Nephron (organoid): ENCODE measurements around the gene ARAP1.
"Not testable (repeated sequence)": the region's sequence is repeated elsewhere in the genome, so short reads cannot be mapped to it uniquely, and the experiment has no call there.

Experiments used
- H3K27ac Mint-ChIP-seq, 3 experiments: 2 replicates each; pipeline ENCODE4 v1.8.0; 2020; ENCODE audit warnings: mixed read lengths in 3 of 3, mild to moderate bottlenecking in 2 of 3, moderate library complexity in 1 of 3
- H3K27me3 Mint-ChIP-seq: 2 replicates; pipeline ENCODE4 v1.8.0; 2021; ENCODE audit warnings: low read depth, mild to moderate bottlenecking, moderate library complexity, mixed read lengths
- H3K36me3 Mint-ChIP-seq: 2 replicates; pipeline ENCODE4 v1.8.0; 2020; ENCODE audit warnings: low read depth, mixed read lengths
- H3K4me1 Mint-ChIP-seq: 2 replicates; pipeline ENCODE4 v1.8.0; 2020; ENCODE audit warnings: mixed read lengths
- H3K4me3 Mint-ChIP-seq, 3 experiments: 2 replicates each; pipeline ENCODE4 v1.8.0; 2020; ENCODE audit warnings: mild to moderate bottlenecking in 3 of 3, mixed read lengths in 3 of 3, moderate library complexity in 2 of 3
- H3K9me3 Mint-ChIP-seq: 2 replicates; pipeline ENCODE4 v1.8.0; 2020; ENCODE audit warnings: mixed read lengths
- TF ChIP-seq, protein P1 (sequence below), 3 experiments: fragments of 200-600 bp; sonication (generic); IDR thresholded peaks; one replicate each; pipeline ENCODE4 v1.5.0; 2021; ENCODE audit warnings: antibody characterized with exemption in 3 of 3; ENCODE audit not compliant: unreplicated experiment in 3 of 3

Gene ARAP1

DNA sequence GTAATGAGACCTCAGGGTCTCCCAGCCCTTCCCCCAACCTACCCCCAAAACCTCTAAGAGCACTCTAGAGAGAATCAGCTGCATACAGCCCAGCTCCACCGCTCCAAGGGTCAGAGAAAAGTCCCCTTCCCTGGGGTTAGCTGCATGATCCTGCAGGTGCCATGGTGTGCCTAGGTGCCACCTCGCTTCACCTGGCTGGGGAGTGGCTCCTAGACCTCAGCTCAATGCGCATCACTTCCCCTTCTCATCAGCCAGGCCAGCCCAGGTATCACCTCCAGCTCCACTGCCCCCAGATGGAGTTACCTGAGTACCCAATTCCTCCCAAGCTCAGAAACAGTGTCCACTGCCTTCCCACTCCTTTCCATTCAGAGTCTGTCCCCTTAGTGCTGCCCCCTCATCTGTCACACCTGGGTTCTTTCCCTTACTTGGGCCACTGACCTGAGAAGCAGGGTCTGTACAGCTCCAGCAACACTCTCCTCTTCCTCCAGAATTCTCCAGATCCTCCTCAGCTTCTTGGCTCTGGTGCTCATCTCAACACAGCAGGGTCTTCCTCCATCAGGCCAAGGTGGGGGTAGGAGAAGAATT lies 40.3 kb upstream of the ARAP1 start:
- peaks cover 32% of the 10 kb centered on the region for H3K4me1 Mint-ChIP-seq
- H3K36me3 Mint-ChIP-seq = no peaks in the 10 kb centered on the region
- peak overlapping the region in 2 of 3 experiments; percentile 4 to 27 for H3K4me3 Mint-ChIP-seq
- no peaks in the 10 kb centered on the region for H3K9me3 Mint-ChIP-seq
- H3K27me3 Mint-ChIP-seq = peaks cover 3% of the 10 kb centered on the region
- TF ChIP-seq, protein P1, sequence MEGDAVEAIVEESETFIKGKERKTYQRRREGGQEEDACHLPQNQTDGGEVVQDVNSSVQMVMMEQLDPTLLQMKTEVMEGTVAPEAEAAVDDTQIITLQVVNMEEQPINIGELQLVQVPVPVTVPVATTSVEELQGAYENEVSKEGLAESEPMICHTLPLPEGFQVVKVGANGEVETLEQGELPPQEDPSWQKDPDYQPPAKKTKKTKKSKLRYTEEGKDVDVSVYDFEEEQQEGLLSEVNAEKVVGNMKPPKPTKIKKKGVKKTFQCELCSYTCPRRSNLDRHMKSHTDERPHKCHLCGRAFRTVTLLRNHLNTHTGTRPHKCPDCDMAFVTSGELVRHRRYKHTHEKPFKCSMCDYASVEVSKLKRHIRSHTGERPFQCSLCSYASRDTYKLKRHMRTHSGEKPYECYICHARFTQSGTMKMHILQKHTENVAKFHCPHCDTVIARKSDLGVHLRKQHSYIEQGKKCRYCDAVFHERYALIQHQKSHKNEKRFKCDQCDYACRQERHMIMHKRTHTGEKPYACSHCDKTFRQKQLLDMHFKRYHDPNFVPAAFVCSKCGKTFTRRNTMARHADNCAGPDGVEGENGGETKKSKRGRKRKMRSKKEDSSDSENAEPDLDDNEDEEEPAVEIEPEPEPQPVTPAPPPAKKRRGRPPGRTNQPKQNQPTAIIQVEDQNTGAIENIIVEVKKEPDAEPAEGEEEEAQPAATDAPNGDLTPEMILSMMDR (IDR thresholded peaks at IDR 0.05; ENCODE audit: unreplicated experiment in 3 of 3) = no peak
- peak overlapping the region in 2 of 3 experiments; percentile 93 to 98 for H3K27ac Mint-ChIP-seq

DNA sequence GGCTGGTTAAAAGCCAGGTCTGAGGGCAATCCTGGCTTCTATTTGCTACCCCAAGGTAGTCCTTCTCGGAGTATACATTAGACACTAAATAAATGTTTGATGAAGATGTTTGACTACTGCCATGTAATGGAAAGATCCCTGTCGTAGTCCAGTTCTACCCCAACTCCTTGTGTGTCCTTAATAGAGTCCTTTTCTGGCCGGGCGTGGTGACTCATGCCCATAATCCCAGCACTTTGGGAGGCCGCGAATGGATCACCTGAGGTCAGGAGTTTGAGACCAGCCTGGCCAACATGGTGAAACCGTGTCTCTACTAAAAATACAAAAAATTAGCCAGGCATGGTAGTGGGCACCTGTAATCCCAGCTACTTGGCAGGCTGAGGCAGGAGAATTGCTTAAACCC lies 39.0 kb upstream of the ARAP1 start:
- H3K36me3 Mint-ChIP-seq, H3K4me3 Mint-ChIP-seq, H3K27ac Mint-ChIP-seq, H3K27me3 Mint-ChIP-seq, H3K9me3 Mint-ChIP-seq: not testable (repeated sequence)
- H3K4me1 Mint-ChIP-seq = peaks cover 32% of the 10 kb centered on the region

DNA sequence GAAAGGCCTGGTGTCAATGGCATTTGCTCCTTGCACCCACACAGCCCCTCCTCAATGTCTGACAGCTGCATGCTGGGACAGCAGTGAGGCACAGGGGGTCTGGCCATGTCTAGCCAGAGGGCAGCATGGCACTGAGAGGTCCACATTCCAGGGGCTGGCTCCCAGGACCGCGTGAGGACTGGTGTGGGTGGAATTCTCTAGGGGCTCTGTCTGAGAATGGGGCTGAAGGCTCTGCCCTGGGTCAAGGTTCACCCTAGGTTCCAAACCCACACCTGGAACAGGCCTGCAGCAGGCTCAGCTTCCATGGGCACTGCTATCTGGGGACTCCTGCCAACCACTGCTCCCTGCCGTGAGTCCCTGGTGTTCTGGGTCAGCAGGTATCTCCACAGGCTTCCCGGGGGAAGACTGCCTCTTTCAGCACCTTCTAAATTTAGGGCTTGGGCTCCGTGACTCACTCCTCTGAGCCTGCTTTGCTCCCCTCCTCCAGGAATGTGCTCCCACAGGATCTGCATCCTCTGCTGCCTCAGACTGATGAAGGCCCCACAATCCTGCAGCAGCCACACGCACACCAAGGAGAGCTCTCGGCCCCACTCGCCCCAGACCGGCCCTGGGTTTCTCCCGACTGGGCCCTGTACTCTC lies 37.4 kb upstream of the ARAP1 start:
- Mint-ChIP-seq H3K27me3 (peaks cover 3% of the 10 kb centered on the region), H3K4me1 (peaks cover 29% of the 10 kb centered on the region), H3K36me3 (no peaks in the 10 kb centered on the region), H3K27ac (peak overlapping the region in 2 of 3 experiments; percentile 44 to 48), H3K9me3 (no peaks in the 10 kb centered on the region), H3K4me3 (no peak overlapping the region)
- TF ChIP-seq, protein P1 (IDR thresholded peaks at IDR 0.05; ENCODE audit: unreplicated experiment in 3 of 3) = no peak

DNA sequence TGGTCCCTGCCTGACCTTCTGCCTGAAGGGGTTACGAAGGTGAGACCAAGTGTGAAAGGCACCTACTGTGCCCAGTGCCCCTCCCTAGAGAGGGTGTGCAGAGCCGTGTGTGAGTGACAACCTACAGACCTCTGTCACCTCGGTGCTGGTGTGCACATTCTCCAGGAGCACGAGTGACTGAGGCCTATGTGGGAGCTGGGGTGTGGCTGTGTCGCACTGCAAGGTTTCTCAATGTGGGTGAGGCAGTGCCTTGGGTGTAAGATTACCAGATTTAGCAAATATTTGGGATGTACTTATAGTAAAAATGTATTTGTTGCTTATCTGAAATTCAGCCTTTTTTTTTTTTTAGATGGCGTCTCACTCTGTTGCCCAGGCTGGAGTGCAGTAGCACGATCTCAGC lies 36.0 kb upstream of the ARAP1 start:
- no peak overlapping the region for H3K27ac Mint-ChIP-seq
- peaks cover 3% of the 10 kb centered on the region for H3K27me3 Mint-ChIP-seq
- no peaks in the 10 kb centered on the region for H3K9me3 Mint-ChIP-seq
- TF ChIP-seq, protein P1 (IDR thresholded peaks at IDR 0.05; ENCODE audit: unreplicated experiment in 3 of 3) = no peak
- H3K36me3 Mint-ChIP-seq = no peaks in the 10 kb centered on the region
- H3K4me3 Mint-ChIP-seq = no peak overlapping the region
- H3K4me1 Mint-ChIP-seq = peaks cover 16% of the 10 kb centered on the region

DNA sequence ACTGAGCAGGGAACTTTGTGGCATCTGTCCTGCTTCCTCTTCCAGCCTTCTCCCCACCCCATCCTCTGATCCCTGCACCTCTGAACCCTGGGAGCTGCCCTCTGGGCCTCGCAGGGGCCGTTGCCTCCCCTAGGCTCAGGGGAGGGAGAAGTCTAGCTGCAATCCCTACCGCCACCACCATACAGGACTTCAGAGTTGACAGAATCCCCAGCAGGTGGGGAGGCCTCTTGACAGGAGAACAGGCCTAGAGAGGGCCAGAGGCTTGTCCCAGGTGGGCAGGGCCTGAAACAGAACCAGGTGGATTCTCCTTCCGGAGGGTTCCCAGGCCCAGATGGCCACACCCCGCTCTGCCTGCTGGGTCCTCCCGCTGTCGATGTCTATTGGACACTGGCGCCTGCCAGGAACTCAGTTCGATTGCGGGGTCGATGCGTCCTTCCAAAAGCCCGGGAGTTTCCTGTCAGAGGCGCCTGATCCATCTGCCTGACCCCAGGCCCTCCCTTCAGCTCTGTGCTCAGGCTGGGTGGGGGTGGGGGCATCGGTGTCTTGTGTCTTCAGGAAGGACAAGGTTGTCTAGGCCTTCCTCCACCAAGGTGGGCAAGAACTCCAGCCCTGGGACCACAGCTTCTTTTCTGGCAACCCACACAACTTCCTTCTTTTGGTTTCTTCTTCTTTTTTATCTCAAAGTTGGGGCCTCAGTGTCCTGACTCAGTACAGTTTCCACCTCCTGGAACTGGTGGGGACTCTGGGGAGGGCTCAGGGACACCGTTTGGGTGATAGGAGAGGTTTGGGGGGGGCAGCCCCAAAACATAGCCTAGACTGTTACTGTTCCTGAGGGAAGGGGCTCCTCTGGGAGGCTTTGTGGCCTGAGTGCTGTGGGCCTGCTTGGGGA lies 35.3 kb upstream of the ARAP1 start:
- Mint-ChIP-seq H3K27me3 (peaks cover 3% of the 10 kb centered on the region), H3K27ac (peak overlapping the region in 1 of 3 experiments; percentile 57), H3K36me3 (no peaks in the 10 kb centered on the region), H3K4me3 (no peak overlapping the region), H3K9me3 (no peaks in the 10 kb centered on the region), H3K4me1 (peaks cover 16% of the 10 kb centered on the region)
- TF ChIP-seq, protein P1 (IDR thresholded peaks at IDR 0.05; ENCODE audit: unreplicated experiment in 3 of 3) = peak in 1 of 3 experiments; percentile 20
